ENCODE data around the gene SDK2. TPM values are rescaled to one million over a fixed set of nuclear protein-coding genes. Genes with fewer than 3 reads are reported as not detected.

Gene SDK2
- total RNA-seq, 2 experiments from 2014 or later, result 2.4 to 2.5 TPM

DNA sequence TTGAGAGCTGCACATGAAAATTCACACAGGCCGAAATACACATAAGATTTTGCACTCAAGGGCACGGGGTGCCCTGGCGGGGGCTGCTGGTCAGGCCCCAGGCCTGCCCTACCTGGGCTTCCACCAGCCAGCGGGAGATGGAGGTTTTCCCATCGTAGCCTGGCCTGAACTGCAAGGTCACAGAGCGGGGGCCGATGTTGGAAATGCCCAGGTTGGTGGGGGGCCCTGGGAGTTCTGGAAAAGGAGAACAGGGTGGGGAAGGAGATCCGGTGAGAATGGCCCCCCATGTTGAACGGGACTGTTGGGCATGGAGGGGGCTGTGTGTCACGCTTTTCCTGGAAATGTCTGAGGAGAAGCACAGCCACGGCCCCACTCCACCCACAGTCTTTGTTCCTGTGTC lies 245.2 kb downstream of the SDK2 start:
- ChIA-PET POLR2A (no interaction called here), CTCF (no interaction called here)
- no peak for DNase-seq
- Mint-ChIP-seq H3K4me1 (no peaks in the 10 kb centered on the region), H3K36me3 (ENCODE audit: low read depth) (no peaks in the 10 kb centered on the region), H3K27ac (no peak overlapping the region), H3K27me3 (no peaks in the 10 kb centered on the region), H3K9me3 (no peaks in the 10 kb centered on the region), H3K4me3 (no peak overlapping the region)

DNA sequence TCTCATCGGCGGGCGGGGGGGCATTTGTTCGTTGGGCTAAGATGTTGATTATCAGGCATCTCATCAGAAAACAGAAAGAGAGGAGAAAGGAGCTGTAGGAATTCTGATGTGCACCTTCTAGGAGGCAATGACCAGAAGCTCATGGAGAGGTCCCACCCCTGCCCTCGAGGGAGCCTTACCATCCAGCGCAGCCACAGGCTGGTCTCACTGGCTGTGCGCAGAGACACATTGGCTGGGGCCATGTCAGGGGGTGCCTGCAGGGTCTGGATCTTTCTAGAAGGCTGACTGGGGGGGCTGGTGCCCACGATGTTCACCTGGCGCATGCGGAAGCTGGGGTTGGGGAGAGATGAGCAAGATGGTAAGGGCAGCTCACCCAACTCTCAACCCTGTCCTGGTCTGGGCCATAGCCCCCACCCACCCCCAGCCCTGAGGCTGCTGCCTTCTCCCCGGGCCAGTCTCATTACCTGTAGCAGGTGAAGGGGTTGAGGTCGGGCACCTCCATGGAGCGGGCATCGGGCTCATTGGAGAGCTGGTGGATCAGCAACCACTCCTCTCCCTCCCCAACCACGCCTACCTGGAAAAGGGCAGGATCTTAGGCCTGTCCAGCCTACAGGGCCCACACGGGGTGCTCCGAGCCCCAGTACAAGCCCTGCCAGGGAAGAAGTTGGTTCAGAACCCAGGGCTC lies 246.2 kb downstream of the SDK2 start:
- H3K36me3 Mint-ChIP-seq (ENCODE audit: low read depth), result no peaks in the 10 kb centered on the region
- no peak for DNase-seq
- no peaks in the 10 kb centered on the region for H3K9me3 Mint-ChIP-seq
- POLR2A ChIA-PET, result no interaction called here
- H3K4me3 Mint-ChIP-seq, result no peak overlapping the region
- H3K27ac Mint-ChIP-seq, result no peak overlapping the region
- CTCF ChIA-PET, result no interaction called here
- H3K4me1 Mint-ChIP-seq, result no peaks in the 10 kb centered on the region
- H3K27me3 Mint-ChIP-seq, result no peaks in the 10 kb centered on the region

DNA sequence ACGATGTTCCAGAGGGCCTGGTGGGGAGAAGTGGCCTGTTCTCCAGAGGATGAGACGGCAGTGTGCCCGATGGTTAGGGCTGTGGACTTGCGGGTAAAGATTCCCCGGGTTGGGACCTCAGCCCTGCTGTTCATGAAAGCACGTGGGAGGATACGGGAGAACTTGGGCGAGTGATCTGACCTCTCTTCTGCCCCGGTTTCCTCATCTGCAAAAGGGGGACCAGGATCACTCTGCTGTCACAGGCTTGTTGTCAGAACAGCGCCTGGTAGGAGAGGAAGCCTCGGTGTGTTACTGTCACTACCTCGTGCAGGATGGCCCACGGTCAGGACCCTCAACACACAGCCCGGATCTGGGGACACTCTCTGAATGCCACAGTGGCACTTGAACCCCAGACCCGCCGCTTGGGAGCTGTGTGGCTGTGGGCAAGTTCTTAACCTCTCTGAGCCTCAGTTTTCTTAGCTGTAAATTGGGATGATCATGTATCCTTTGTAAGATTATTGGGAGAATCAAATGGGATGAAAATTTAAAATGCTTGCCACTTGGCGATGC lies 246.9 kb downstream of the SDK2 start:
- POLR2A ChIA-PET, result no interaction called here
- Mint-ChIP-seq H3K9me3 (no peaks in the 10 kb centered on the region), H3K4me1 (no peaks in the 10 kb centered on the region), H3K36me3 (ENCODE audit: low read depth) (no peaks in the 10 kb centered on the region), H3K27ac (no peak overlapping the region), H3K4me3 (no peak overlapping the region), H3K27me3 (no peaks in the 10 kb centered on the region)
- DNase-seq, result no peak
- CTCF ChIA-PET, result no interaction called here

DNA sequence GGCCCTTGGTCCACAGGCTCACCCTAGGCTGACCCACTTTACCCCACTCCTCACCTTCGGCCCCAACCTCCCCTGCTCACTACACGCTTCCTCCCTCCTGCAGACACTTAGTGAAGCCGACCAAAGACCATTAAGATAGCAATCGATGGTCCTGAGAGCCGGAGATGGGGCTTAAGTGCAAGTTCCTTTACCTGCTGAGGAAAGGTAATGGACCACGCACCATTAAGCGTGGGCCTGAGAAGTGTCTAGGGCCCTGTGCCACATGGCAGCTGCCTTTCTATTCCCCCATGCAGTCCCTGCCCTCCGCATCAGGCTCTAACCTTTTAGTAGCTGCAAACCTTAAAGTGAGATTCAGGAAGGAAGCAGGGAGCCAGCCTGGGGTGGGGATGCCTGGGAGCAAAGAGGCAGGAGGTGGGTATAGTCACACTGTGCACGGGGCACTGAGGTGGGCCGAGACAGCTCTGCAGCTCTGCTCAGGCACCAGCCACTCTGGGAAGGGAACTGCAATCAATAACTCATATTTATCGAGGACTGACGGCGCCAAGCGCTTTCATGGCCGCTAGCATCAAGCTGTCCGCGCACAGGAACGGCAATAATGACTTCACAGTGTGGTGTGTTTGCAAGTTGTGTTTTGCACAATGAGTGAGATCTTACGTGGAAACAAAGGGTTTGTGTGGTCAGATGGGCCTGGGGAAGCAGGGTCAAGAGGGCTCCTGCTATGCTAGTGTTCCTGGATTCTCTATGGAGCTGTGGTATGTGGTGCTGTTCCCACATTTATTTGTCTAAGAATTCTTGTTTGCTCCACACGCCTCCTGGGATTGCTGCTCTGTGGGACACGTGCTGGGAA lies 247.6 kb downstream of the SDK2 start:
- H3K9me3 Mint-ChIP-seq, result no peaks in the 10 kb centered on the region
- ChIA-PET POLR2A (no interaction called here), CTCF (no interaction called here)
- H3K36me3 Mint-ChIP-seq (ENCODE audit: low read depth), result no peaks in the 10 kb centered on the region
- H3K27ac Mint-ChIP-seq, result no peak overlapping the region
- no peak for DNase-seq
- H3K4me3 Mint-ChIP-seq, result no peak overlapping the region
- H3K27me3 Mint-ChIP-seq, result no peaks in the 10 kb centered on the region
- no peaks in the 10 kb centered on the region for H3K4me1 Mint-ChIP-seq

DNA sequence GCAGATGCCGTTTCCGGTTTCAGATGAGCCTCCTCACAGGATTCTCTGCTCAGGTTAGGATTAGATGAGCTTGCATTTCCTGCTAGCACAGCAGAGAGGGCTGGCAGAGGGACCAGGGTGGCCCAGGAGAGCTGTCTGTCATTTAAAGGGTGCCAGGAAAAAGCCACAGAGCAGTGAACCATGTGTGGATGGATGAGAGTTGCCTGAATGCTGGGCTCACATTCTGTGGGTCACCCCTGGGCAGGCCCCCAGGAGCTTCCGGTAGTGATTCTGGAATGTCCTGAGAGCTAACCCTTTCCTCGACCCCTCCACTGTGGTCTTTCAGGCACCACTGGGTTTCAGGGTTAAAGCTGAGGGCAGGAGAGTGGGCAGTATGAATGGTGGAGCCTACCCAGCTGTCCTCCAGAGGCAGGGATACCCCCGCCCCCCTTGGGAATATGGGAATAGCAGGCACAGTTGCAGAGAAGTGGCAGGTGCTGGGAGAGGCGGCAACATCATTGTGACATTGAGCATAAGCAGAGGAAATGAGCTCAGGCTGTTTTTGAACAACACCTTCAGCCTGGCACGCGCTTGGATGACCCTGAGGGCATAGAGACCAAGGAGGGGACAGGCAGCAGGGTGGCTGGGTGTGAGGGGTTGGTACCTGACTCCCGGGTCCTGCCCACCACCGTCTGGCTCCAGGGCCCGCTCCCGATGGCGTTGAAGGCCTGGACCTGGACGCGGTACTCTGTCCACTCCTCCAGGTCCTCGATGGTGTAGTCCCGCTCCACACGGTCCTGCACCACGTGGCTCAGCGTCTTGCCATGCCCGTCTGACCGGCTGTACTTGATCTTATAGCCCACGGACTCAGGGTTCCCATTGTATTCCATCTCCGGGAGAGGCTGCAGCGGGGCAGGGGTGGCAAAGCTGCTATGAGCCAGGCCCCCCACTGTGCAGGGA lies 249.5 kb downstream of the SDK2 start:
- Mint-ChIP-seq H3K9me3 (no peaks in the 10 kb centered on the region), H3K27me3 (no peaks in the 10 kb centered on the region), H3K4me1 (no peaks in the 10 kb centered on the region), H3K27ac (no peak overlapping the region), H3K4me3 (no peak overlapping the region), H3K36me3 (ENCODE audit: low read depth) (no peaks in the 10 kb centered on the region)
- ChIA-PET CTCF (no interaction called here), POLR2A (no interaction called here)
- no peak for DNase-seq

DNA sequence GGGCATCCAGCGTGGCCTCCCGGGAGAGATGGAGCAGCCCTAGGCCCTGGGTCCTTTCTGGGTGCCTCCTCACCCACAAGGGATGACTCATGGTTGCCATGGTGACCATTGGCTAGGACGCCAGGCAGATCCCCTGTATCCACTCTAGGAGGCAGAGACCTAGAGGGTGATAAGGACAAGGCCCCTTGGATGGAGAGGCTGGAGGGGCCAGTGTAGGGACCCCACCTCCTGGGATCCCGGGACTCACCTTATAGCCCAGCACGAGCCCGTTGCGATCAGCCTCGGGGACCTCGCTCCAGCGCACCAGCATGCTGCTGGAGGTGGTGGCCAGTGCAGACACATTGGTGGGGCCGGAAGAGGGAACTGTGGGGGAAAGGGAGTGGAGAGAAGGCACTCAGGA lies 250.3 kb downstream of the SDK2 start:
- no peak overlapping the region for H3K4me3 Mint-ChIP-seq
- no peaks in the 10 kb centered on the region for H3K36me3 Mint-ChIP-seq (ENCODE audit: low read depth)
- H3K4me1 Mint-ChIP-seq, result no peaks in the 10 kb centered on the region
- ChIA-PET POLR2A (no interaction called here), CTCF (no interaction called here)
- H3K9me3 Mint-ChIP-seq, result no peaks in the 10 kb centered on the region
- H3K27me3 Mint-ChIP-seq, result no peaks in the 10 kb centered on the region
- no peak overlapping the region for H3K27ac Mint-ChIP-seq
- no peak for DNase-seq

DNA sequence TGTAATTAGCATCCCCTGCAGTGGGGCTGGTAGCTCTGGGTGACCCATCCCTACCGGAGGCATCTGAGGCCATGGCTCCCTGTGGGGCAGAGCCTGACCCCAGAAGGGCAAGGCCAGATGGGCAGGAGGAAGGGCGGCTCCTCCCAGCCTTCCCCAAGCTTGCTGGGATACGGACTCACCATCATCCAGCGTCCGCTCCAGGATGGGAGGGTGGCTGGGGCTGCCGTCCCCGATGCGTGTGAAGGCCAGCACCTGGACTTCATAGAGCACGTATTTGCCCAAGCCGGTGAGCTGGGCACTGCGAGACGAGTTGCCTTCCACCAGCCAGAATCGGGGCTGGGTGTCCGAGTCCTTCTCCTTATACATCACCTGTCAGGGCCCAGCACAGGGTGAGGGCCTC lies 250.9 kb downstream of the SDK2 start:
- CTCF ChIA-PET, result no interaction called here
- Mint-ChIP-seq H3K4me3 (no peak overlapping the region), H3K4me1 (no peaks in the 10 kb centered on the region), H3K36me3 (ENCODE audit: low read depth) (no peaks in the 10 kb centered on the region), H3K9me3 (no peaks in the 10 kb centered on the region), H3K27ac (no peak overlapping the region), H3K27me3 (no peaks in the 10 kb centered on the region)
- POLR2A ChIA-PET, result no interaction called here
- DNase-seq, result no peak

DNA sequence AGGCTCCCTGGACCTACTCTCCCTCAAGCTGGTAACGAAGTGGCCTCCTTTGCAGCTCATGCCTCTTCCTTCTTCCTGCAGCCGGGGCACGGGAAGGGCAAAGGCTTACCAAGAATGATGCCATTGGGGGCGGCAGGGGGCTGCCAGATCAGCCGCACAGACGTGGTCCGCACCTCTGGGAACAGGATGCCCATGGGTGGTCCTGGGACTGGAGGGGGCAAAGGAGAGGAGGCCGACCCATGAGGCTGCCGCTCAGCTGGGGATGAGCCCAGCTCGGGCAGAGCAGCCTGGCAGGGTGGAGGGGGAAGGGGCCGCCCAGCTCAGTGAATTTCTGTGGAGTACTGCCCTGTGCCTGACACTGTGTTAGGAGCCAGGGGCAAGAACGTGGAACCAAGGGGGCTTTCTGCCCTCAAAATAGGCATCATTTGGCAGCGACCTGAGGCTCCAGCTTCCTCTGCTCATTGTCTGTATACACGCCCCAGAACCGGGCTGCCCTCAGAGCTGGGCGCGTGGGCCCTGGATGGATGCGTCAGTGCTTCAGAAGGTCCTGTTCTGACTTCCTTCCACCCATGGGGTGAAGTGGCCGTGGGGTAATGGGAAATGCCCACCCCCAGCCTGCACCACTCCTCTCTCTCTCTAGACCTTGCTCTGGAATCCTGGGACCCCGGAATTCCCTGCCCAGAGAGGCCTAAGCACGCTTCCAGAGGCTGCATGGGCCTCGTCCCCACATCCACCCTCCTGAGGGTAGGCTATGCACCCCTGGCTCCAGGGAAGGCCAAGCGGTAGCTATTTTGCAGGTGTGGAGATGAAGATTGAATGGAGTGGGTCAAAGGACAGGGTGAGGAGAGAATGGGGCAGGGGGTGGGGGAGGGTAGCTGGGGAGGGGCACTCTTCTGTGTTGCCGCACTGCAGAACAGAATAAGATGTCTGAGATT lies 252.6 kb downstream of the SDK2 start:
- no peaks in the 10 kb centered on the region for H3K9me3 Mint-ChIP-seq
- DNase-seq, result no peak
- no peaks in the 10 kb centered on the region for H3K36me3 Mint-ChIP-seq (ENCODE audit: low read depth)
- ChIA-PET POLR2A (no interaction called here), CTCF (interaction anchor here (1.0 kb wide), 1 partner anchor 22 kb away, joined by 3 read pairs; no protein-coding TSS in a partner anchor)
- no peak overlapping the region for H3K27ac Mint-ChIP-seq
- no peaks in the 10 kb centered on the region for H3K4me1 Mint-ChIP-seq
- no peak overlapping the region for H3K4me3 Mint-ChIP-seq
- H3K27me3 Mint-ChIP-seq, result no peaks in the 10 kb centered on the region

DNA sequence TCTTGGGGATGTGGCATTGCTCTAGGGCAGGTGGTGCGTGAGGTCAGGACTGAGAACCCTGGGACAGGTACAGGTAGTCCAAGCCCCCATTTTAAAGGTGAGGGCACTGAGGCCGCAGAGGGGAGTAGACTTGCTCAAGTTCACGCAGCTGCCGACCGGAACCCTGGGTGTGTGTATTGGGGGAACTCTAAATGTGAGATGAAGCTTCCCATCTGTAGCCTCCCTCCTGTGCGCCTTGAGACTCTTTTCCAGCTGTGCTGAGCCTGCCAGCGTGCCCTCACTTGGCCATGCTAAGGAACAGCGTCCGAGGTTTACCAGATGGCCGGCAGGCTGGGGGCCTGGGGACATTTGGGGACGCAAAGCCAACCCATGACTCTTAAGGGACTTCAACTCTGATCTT lies 253.4 kb downstream of the SDK2 start:
- H3K27ac Mint-ChIP-seq, result no peak overlapping the region
- H3K4me3 Mint-ChIP-seq, result no peak overlapping the region
- no peaks in the 10 kb centered on the region for H3K36me3 Mint-ChIP-seq (ENCODE audit: low read depth)
- no peaks in the 10 kb centered on the region for H3K9me3 Mint-ChIP-seq
- no peaks in the 10 kb centered on the region for H3K27me3 Mint-ChIP-seq
- no peak for DNase-seq
- CTCF ChIA-PET, result interaction anchor here (1.0 kb wide), 1 partner anchor 21 kb away, joined by 3 read pairs; no protein-coding TSS in a partner anchor
- H3K4me1 Mint-ChIP-seq, result no peaks in the 10 kb centered on the region
- POLR2A ChIA-PET, result no interaction called here

DNA sequence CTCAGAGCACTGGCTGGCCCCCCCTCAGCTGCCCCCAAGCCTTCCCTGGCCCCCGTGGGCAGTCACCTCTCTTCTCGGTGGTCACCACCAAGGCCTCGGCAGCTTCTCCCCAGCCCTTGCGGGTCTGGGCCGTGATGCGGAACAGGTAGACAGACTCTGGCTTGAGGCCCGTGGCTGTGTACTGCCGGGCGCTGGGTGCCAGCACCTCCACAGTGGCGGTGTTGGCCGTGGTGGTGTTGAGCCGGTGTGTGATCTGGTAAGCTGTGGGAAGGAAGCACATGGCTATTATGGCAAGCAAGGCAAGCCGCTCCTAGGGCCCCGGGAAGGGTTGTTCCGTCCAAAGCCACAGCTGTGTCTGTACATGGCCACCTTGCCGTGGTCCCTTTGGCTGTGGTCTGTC lies 254.0 kb downstream of the SDK2 start:
- POLR2A ChIA-PET, result no interaction called here
- H3K36me3 Mint-ChIP-seq (ENCODE audit: low read depth), result no peaks in the 10 kb centered on the region
- CTCF ChIA-PET, result no interaction called here

DNA sequence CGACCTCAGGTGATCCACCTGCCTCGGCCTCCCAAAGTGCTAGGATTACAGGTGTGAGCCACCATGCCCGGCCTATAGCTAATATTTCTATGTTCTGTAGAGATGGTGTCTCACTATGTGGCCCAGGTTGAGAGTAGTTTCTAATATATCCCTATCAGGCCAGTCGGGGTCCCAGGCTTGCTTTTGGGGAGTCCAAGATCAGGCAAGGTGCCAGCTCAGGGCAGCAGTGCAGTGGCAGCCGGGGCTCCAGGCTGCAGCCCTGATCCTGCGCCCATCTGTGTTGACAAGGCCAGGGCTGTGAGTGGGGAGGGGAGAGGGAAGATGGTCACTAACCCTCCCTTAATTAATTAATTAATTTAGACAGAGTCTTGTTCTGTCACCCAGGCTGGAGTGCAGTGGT lies 254.8 kb downstream of the SDK2 start:
- POLR2A ChIA-PET, result no interaction called here
- no peaks in the 10 kb centered on the region for H3K27me3 Mint-ChIP-seq
- no peak for DNase-seq
- H3K36me3 Mint-ChIP-seq (ENCODE audit: low read depth), result no peaks in the 10 kb centered on the region
- CTCF ChIA-PET, result no interaction called here
- H3K27ac Mint-ChIP-seq, result no peak overlapping the region
- H3K4me1 Mint-ChIP-seq, result no peaks in the 10 kb centered on the region
- no peak overlapping the region for H3K4me3 Mint-ChIP-seq
- no peaks in the 10 kb centered on the region for H3K9me3 Mint-ChIP-seq

More for the DNA sequence above, 254.0 kb downstream of the SDK2 start:
- Mint-ChIP-seq H3K4me1 (no peaks in the 10 kb centered on the region), H3K27ac (no peak overlapping the region), H3K9me3 (no peaks in the 10 kb centered on the region), H3K27me3 (no peaks in the 10 kb centered on the region), H3K4me3 (no peak overlapping the region)
- no peak for DNase-seq

DNA sequence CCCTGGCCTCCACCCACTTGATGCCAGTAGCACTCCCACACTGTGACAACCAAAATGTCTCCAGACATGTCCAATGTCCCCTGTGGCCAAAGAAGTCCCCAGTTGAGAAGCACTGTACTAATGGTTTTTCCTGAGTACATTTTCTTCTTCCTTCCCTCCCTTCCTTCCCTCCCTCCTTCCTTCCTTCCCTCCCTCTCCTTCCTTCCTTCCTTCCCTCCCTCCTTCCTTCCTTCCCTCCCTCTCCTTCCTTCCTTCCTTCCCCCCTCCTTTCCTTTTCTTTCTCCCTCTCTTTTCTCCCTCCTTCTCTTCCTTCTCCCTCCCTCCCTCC lies 255.7 kb downstream of the SDK2 start:
- Mint-ChIP-seq H3K4me1 (no peaks in the 10 kb centered on the region), H3K27ac (no peak overlapping the region), H3K4me3 (no peak overlapping the region), H3K9me3 (no peaks in the 10 kb centered on the region), H3K27me3 (no peaks in the 10 kb centered on the region), H3K36me3 (ENCODE audit: low read depth) (no peaks in the 10 kb centered on the region)
- POLR2A ChIA-PET, result no interaction called here
- DNase-seq, result no peak
- CTCF ChIA-PET, result no interaction called here

All from activated CD4-positive, alpha-beta memory T cell treated with anti-CD3 and anti-CD28 coated beads, Interleukin-2, amount 10 ng/mL, durations not matched to agents 7 days and 5 days (primary cell).